Middle frontal gyrus (tissue), 1 donor: Measurements from ENCODE around the gene ACOX3.

Experiments
- DNase-seq: peaks from one replicate; pipeline ENCODE4 v3.0.0-alpha.2; 2015; ENCODE audit warnings: low spot score; ENCODE audit errors: extremely low spot score

Gene ACOX3

GRCh38 chr4:8374851-8375649 lies 65.5 kb downstream of the ACOX3 start:
- DNase-seq, result no peak

GRCh38 chr4:8373973-8374545 lies 66.5 kb downstream of the ACOX3 start:
- DNase-seq, result no peak

GRCh38 chr4:8373270-8373972 lies 67.1 kb downstream of the ACOX3 start:
- DNase-seq, result no peak

GRCh38 chr4:8372506-8372905 lies 68.0 kb downstream of the ACOX3 start:
- no peak for DNase-seq

GRCh38 chr4:8371596-8371995 lies 68.9 kb downstream of the ACOX3 start:
- DNase-seq, result no peak

GRCh38 chr4:8370835-8371595 lies 69.5 kb downstream of the ACOX3 start:
- DNase-seq, result no peak

- DNase-seq, result no peak
Observed at GRCh38 chr4:8370106-8370787, 70.3 kb downstream of the ACOX3 start.

GRCh38 chr4:8369426-8370105 lies 71.0 kb downstream of the ACOX3 start:
- DNase-seq, result no peak

GRCh38 chr4:8368998-8369397 lies 71.5 kb downstream of the ACOX3 start:
- no peak for DNase-seq

- no peak for DNase-seq
Observed at GRCh38 chr4:8368061-8368481, 72.5 kb downstream of the ACOX3 start.

GRCh38 chr4:8366601-8367000 lies 73.9 kb downstream of the ACOX3 start:
- no peak for DNase-seq

- no peak for DNase-seq
Observed at GRCh38 chr4:8365951-8366350, 74.6 kb downstream of the ACOX3 start.

- no peak for DNase-seq
Observed at GRCh38 chr4:8365353-8365752, 75.2 kb downstream of the ACOX3 start.

GRCh38 chr4:8364848-8365350 lies 75.6 kb downstream of the ACOX3 start:
- no peak for DNase-seq

GRCh38 chr4:8364141-8364540 lies 76.4 kb downstream of the ACOX3 start:
- DNase-seq, result no peak

GRCh38 chr4:8362483-8362882 lies 78.0 kb downstream of the ACOX3 start:
- DNase-seq, result no peak

GRCh38 chr4:8359193-8359592 lies 81.3 kb downstream of the ACOX3 start:
- no peak for DNase-seq

GRCh38 chr4:8356856-8357255 lies 83.7 kb downstream of the ACOX3 start:
- DNase-seq, result no peak

- no peak for DNase-seq
Observed at GRCh38 chr4:8355864-8356565, 84.5 kb downstream of the ACOX3 start.

GRCh38 chr4:8355306-8355705 lies 85.2 kb downstream of the ACOX3 start:
- DNase-seq, result no peak
